ENCODE measurements around the gene GALNT10.

- TF ChIP-seq CTCF (IDR thresholded peaks at IDR 0.05) (no peak), POLR2A (IDR thresholded peaks at IDR 0.05) (no peak)
These were observed 61.0 kb downstream of the GALNT10 start for GRCh38 chr5:154251529-154251928.
